Osteoblast (primary cell): ENCODE data around the gene EXD2. TPM values are rescaled to one million over a fixed set of nuclear protein-coding genes. Genes with fewer than 3 reads are reported as not detected.

Source experiments
- DNase-seq: peaks from one replicate; pipeline ENCODE4 v3.0.0; 2011; ENCODE audit warnings: low spot score, mixed read lengths; ENCODE audit not compliant: insufficient read length; ENCODE audit errors: missing footprints
- H2AFZ ChIP-seq: 2 replicates; pipeline ENCODE4 v1.6.0; 2011; ENCODE audit warnings: mild to moderate bottlenecking, low read length
- H3K27ac ChIP-seq: 2 replicates; pipeline ENCODE4 v1.5.1; 2011; ENCODE audit warnings: mild to moderate bottlenecking, low read depth, low read length, moderate library complexity
- H3K27me3 ChIP-seq: 2 replicates; pipeline ENCODE4 v1.6.0; 2012; ENCODE audit warnings: mild to moderate bottlenecking, control low read depth, inconsistent platforms, low read length, moderate library complexity; ENCODE audit not compliant: insufficient read depth
- H3K36me3 ChIP-seq: 2 replicates; pipeline ENCODE4 v1.5.1; 2011; ENCODE audit warnings: mild to moderate bottlenecking, low read length, control low read depth, moderate library complexity; ENCODE audit not compliant: insufficient read depth
- H3K4me1 ChIP-seq: 2 replicates; pipeline ENCODE4 v1.5.1; 2011; ENCODE audit warnings: mild to moderate bottlenecking, low read length, control low read depth, moderate library complexity; ENCODE audit not compliant: insufficient read depth
- H3K4me2 ChIP-seq: 2 replicates; pipeline ENCODE4 v1.6.0; 2011; ENCODE audit warnings: mild to moderate bottlenecking, low read length; ENCODE audit not compliant: insufficient read depth
- H3K4me3 ChIP-seq: fragments of 200-600 bp; sonication (generic); 3 replicates; pipeline ENCODE4 v1.5.1; 2012; ENCODE audit warnings: mild to moderate bottlenecking, low read length, inconsistent platforms; ENCODE audit not compliant: insufficient read depth
- H3K79me2 ChIP-seq: 2 replicates; pipeline ENCODE4 v1.6.0; 2012; ENCODE audit warnings: mild to moderate bottlenecking, low read length, control low read depth, inconsistent platforms; ENCODE audit not compliant: insufficient read depth
- H3K9me3 ChIP-seq: 2 replicates; pipeline ENCODE4 v1.5.1; 2011; ENCODE audit warnings: low read depth, low read length, control low read depth
- H4K20me1 ChIP-seq: 2 replicates; pipeline ENCODE4 v1.6.0; 2012; ENCODE audit warnings: mild to moderate bottlenecking, low read length, control low read depth; ENCODE audit not compliant: insufficient read depth
- total RNA-seq: library from RNA; depleted of rRNA; stranded (reverse); fragments of >200 nt; gene quantifications from 2 replicates; pipeline ENCODE4 v1.2.3, GENCODE V29; 2012
- TF ChIP-seq, protein P1 (sequence below): IDR thresholded peaks from 2 replicates; pipeline ENCODE4 v1.5.1; 2011; ENCODE audit warnings: mild to moderate bottlenecking, low read depth, low read length, moderate library complexity; ENCODE audit errors: extremely low read depth

EXD2 gene
- total RNA-seq, 1 donor = 19.9 TPM

DNA sequence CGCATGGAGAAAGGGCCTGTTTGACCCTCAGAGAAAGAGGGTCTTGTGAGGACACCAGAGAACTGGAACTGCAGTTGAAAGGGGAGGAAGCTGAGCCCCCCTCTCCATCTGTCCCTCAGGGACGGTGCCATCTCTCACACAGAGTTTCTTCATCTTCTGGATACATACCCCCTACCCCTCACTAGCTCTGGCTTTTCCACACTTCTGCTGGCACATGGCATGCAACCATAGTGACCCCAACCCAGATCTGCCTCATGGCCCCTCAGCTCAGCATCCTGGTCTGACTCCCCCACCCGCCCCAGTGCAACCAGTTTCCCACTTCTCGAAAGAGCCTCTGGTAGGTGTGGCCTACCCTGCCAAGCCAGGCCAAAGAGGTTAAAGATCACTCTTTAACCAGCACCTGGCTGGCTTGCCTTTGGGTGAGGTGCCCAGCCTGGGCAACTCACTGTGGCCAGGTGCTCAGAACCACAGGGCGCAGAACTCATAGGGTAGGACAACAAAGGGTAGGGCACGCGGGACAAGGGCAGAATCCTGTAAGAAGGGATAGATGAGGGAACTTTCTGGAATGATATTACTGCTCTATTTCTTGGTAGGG, 94.5 kb downstream of the EXD2 start:
- TF ChIP-seq, protein P1, sequence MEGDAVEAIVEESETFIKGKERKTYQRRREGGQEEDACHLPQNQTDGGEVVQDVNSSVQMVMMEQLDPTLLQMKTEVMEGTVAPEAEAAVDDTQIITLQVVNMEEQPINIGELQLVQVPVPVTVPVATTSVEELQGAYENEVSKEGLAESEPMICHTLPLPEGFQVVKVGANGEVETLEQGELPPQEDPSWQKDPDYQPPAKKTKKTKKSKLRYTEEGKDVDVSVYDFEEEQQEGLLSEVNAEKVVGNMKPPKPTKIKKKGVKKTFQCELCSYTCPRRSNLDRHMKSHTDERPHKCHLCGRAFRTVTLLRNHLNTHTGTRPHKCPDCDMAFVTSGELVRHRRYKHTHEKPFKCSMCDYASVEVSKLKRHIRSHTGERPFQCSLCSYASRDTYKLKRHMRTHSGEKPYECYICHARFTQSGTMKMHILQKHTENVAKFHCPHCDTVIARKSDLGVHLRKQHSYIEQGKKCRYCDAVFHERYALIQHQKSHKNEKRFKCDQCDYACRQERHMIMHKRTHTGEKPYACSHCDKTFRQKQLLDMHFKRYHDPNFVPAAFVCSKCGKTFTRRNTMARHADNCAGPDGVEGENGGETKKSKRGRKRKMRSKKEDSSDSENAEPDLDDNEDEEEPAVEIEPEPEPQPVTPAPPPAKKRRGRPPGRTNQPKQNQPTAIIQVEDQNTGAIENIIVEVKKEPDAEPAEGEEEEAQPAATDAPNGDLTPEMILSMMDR = no peak
- Histone ChIP-seq H3K4me2 (no peak overlapping the region), H3K27ac (no peak overlapping the region), H4K20me1 (no peaks in the 10 kb centered on the region), H3K27me3 (no peaks in the 10 kb centered on the region), H2AFZ (no peak overlapping the region), H3K79me2 (no peaks in the 10 kb centered on the region), H3K36me3 (no peaks in the 10 kb centered on the region), H3K9me3 (no peaks in the 10 kb centered on the region), H3K4me3 (no peak overlapping the region), H3K4me1 (no peaks in the 10 kb centered on the region)
- DNase-seq = no peak

DNA sequence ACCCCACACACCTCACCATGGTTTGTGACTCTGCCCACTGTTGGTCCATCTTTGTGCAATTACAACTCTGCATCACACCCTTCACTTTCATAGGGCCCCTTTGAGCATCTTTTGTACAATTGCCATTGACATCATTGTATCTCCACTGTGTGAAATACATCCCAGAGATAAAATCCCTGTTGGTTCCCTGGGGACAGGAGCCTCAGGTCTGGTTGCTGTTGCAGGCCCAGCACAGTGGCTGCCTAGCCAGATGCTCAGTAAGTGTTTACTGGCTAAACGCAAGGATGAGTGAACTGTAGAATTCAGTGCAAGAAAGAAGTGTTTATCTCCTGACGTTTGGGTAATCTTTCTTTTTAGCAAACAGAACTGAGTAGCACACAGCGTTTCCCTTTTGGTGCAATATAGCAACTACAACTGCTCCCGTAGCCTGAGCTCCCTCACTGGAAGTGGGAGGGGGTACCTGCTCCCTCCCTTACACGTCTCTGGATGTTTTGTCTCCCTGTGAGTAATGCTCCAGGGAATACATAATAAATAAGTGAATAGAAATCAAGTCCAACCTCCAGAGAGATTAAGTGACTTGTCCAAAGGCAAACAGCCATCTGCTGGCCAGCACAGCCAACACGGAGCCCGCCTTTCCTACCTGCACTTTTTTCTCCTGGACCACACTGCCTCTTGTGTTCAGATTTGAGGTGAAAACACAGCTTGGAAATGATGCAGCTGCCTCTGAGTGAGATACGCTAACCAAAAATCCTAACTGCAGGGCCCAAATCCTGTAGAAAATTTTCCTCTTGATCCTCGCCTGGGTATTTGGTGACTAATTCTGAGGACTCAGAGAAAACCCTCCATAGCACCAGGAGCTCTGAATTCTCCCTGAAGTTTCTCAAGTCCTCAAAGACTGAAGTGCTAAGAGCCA, 96.1 kb downstream of the EXD2 start:
- H3K79me2 ChIP-seq = no peaks in the 10 kb centered on the region
- no peaks in the 10 kb centered on the region for H4K20me1 ChIP-seq
- H3K27me3 ChIP-seq = no peaks in the 10 kb centered on the region
- H3K4me1 ChIP-seq = no peaks in the 10 kb centered on the region
- no peak overlapping the region for H3K4me2 ChIP-seq
- no peaks in the 10 kb centered on the region for H3K9me3 ChIP-seq
- H3K4me3 ChIP-seq = no peak overlapping the region
- peak; percentile 71 for DNase-seq
- no peak overlapping the region for H2AFZ ChIP-seq
- TF ChIP-seq, protein P1 = no peak
- H3K36me3 ChIP-seq = no peaks in the 10 kb centered on the region
- H3K27ac ChIP-seq = no peak overlapping the region

DNA sequence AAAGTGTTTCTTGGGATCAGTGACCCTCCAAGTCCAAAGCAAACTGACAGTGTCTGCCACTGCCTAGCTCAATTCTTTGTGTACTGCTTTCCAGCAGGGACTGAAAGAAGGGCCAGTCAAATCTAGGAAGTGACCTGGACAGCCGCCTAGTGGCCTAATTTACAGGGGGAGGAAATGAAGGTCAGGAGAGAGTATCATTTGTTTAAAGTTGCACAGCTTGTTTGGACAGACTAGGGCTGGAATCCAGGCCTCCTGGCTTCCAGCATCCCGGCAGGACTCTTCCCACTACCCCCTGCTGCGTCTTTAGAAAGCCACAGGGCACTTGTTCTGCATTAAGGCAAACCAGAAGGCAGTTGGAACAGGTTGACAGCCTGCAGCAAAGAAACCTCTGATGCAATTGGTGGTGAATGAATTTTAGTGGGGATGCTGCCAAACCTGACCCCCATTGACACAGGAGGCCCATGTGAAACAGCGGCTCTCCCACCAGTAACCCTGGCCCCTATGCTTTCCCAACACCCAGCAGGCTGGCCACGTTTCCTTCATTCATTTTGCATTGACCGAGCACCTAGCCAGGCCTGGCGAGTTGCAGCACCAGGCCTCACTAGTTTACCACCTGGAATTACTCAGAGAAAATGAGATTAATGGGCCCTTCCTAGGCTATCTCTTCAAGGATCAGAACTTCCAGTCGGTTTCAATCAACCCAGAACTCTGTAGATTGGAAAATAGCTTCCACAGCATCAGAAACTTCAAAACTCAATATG, 96.9 kb downstream of the EXD2 start:
- Histone ChIP-seq H3K4me2 (no peak overlapping the region), H3K27ac (no peak overlapping the region), H3K27me3 (no peaks in the 10 kb centered on the region), H3K9me3 (no peaks in the 10 kb centered on the region), H3K36me3 (no peaks in the 10 kb centered on the region), H4K20me1 (no peaks in the 10 kb centered on the region), H2AFZ (no peak overlapping the region), H3K4me3 (no peak overlapping the region), H3K4me1 (no peaks in the 10 kb centered on the region), H3K79me2 (no peaks in the 10 kb centered on the region)
- no peak for DNase-seq
- TF ChIP-seq, protein P1 = peak; percentile 48
